HepG2 (cell line): Measurements from ENCODE around the gene LEMD1. TPM values are rescaled to one million over a fixed set of nuclear protein-coding genes. Genes with fewer than 3 reads are reported as not detected.
A peak's percentile ranks its signal among the peaks of the same experiment; 100 is the strongest.

Experiments used
- ATAC-seq: fragments of 200-7000 bp; cut with Tn5 transposase; 3 replicates; pipeline ENCODE4 v1.9.1; 2020; ENCODE audit warnings: mild to moderate bottlenecking, moderate library complexity
- BruUV-seq: library from RNA; stranded (reverse); fragments of 400-500 nt; replicated peaks from 2 replicates; lab custom pipeline; 2021; lab: Mats Ljungman, UMichigan
- CTCF ChIA-PET: fragments of 300-600 bp; formaldehyde crosslinking; extraction: SDS; loops from one replicate; lab custom pipeline; 2021; ENCODE audit warnings: low total read pairs, inconsistent platforms, low intra/inter-chr PET ratio; lab: Yijun Ruan, JAX
- POLR2A ChIA-PET: fragments of 350-600 bp; sonication (Branson Sonifier 250); formaldehyde crosslinking; loops from one replicate; lab custom pipeline; 2020; ENCODE audit warnings: antibody characterized with exemption, inconsistent platforms; lab: Yijun Ruan, JAX
- DNase-seq: peaks from one replicate; pipeline ENCODE4 v3.0.0-alpha.2; 2015; ENCODE audit warnings: low spot score
- FAIRE-seq: peaks from 3 replicates; lab custom pipeline; 2011; peaks lifted over from hg19 to GRCh38; lab: Jason Lieb, UNC
- H2AFZ ChIP-seq: one replicate; pipeline ENCODE4 v1.6.1; 2011; ENCODE audit warnings: low read length, inconsistent platforms
- H3K27ac ChIP-seq: fragments of 300-600 bp; 3 replicates; pipeline ENCODE4 v1.8.0; 2011; ENCODE audit warnings: mixed run types, mild to moderate bottlenecking, mixed read lengths, low read length, inconsistent platforms; ENCODE audit not compliant: insufficient read depth; ENCODE audit errors: extremely low read length
- H3K27me3 ChIP-seq, 2 experiments: fragments of 200-600 bp in 1 of 2; 2 replicates in 1 of 2; 3 replicates in 1 of 2; pipeline versions ENCODE4 v1.6.0 to v1.8.0; 2011; ENCODE audit warnings: low read length in 2 of 2, mild to moderate bottlenecking in 2 of 2, moderate library complexity in 2 of 2, inconsistent platforms in 1 of 2; ENCODE audit not compliant: insufficient read depth in 2 of 2, control insufficient read depth in 1 of 2
- H3K36me3 ChIP-seq, 2 experiments: fragments of 200-600 bp in 1 of 2; replicated peaks in 1 of 2; 2 replicates in 1 of 2; 3 replicates in 1 of 2; pipeline versions ENCODE4 v1.5.1 to v1.8.0; 2011; ENCODE audit warnings: low read length in 2 of 2, inconsistent platforms in 1 of 2; ENCODE audit not compliant: insufficient read depth in 2 of 2, control insufficient read depth in 1 of 2
- H3K4me1 ChIP-seq: 2 replicates; pipeline ENCODE4 v1.5.1; 2012; ENCODE audit warnings: low read length, inconsistent platforms; ENCODE audit not compliant: insufficient read depth
- H3K4me2 ChIP-seq: 2 replicates; pipeline ENCODE4 v1.6.0; 2011; ENCODE audit warnings: low read depth, low read length, inconsistent platforms
- H3K4me3 ChIP-seq, 3 experiments: fragments of 200-600 bp in 1 of 3; sonication (generic), shearing (Covaris generic) in 1 of 3; replicated peaks in 1 of 3; 2 replicates each; pipeline ENCODE4 v1.5.1; 2011 to 2016; ENCODE audit warnings: low read length in 3 of 3, inconsistent platforms in 2 of 3, low read depth in 2 of 3, mild to moderate bottlenecking in 2 of 3, control low read depth in 1 of 3, mixed read lengths in 1 of 3; ENCODE audit not compliant: insufficient read depth in 1 of 3
- H3K79me2 ChIP-seq: one replicate; pipeline ENCODE4 v1.6.1; 2011; ENCODE audit warnings: low read length, inconsistent platforms; ENCODE audit not compliant: insufficient read depth
- H3K9ac ChIP-seq: 2 replicates; pipeline ENCODE4 v1.6.0; 2011; ENCODE audit warnings: mild to moderate bottlenecking, low read depth, low read length, inconsistent platforms; ENCODE audit not compliant: insufficient read depth
- H3K9me3 ChIP-seq: 2 replicates; pipeline ENCODE4 v1.5.1; 2012; ENCODE audit warnings: mild to moderate bottlenecking, low read length
- H4K20me1 ChIP-seq: 2 replicates; pipeline ENCODE4 v1.6.0; 2011; ENCODE audit warnings: inconsistent platforms, mild to moderate bottlenecking, low read length, moderate library complexity; ENCODE audit not compliant: insufficient read depth
- HIC2 ChIP-seq: sonication (generic); formaldehyde crosslinking; IDR thresholded peaks from 2 replicates; pipeline ENCODE4 v1.9.0; 2022; ENCODE audit warnings: low read depth, missing genetic modification reagents
- HNF4G ChIP-seq, 2 experiments: sonication (generic) in 1 of 2; formaldehyde crosslinking in 1 of 2; IDR thresholded peaks; 2 replicates each; pipeline versions ENCODE4 v1.4.0 to v1.6.1; 2011 to 2020; ENCODE audit warnings: borderline replicate concordance in 2 of 2, low read depth in 2 of 2, mild to moderate bottlenecking in 2 of 2, low read length in 1 of 2, missing genetic modification reagents in 1 of 2, moderate library complexity in 1 of 2
- IKZF4 ChIP-seq: sonication (generic); formaldehyde crosslinking; IDR thresholded peaks from 2 replicates; pipeline ENCODE4 v1.5.1; 2020; ENCODE audit warnings: borderline replicate concordance, mild to moderate bottlenecking, low read depth, missing genetic modification reagents; ENCODE audit errors: not compliant biosample characterization
- KLF11 ChIP-seq: IDR thresholded peaks from 2 replicates; pipeline ENCODE4 v1.6.1; 2016; ENCODE audit warnings: missing compliant biosample characterization
- NCOA1 ChIP-seq: sonication (generic); formaldehyde crosslinking; IDR thresholded peaks from 2 replicates; pipeline ENCODE4 v1.9.0; 2021; ENCODE audit warnings: missing genetic modification reagents
- SRF ChIP-seq: IDR thresholded peaks from 2 replicates; pipeline ENCODE4 v1.6.1; 2011; ENCODE audit warnings: mild to moderate bottlenecking, low read depth, low read length, moderate library complexity
- TRIM24 ChIP-seq: sonication (generic); formaldehyde crosslinking; IDR thresholded peaks from 2 replicates; pipeline ENCODE4 v1.8.0; 2022; ENCODE audit warnings: mild to moderate bottlenecking, missing genetic modification reagents
- ZEB1 ChIP-seq: IDR thresholded peaks from 2 replicates; pipeline ENCODE4 v1.6.1; 2012; ENCODE audit warnings: mild to moderate bottlenecking, low read depth, inconsistent platforms; ENCODE audit not compliant: insufficient replicate concordance
- ZNF615 ChIP-seq: sonication (generic); formaldehyde crosslinking; IDR thresholded peaks from 2 replicates; pipeline ENCODE4 v1.5.0; 2020; ENCODE audit warnings: mild to moderate bottlenecking, missing genetic modification reagents, borderline replicate concordance
- ZNF672 ChIP-seq: sonication (generic); formaldehyde crosslinking; IDR thresholded peaks from 2 replicates; pipeline ENCODE4 v1.8.1; 2022; ENCODE audit warnings: missing genetic modification reagents
- WGBS: methylation state at CpG from one replicate; pipeline ENCODE4 v1.1.6; 2017; ENCODE audit warnings: low lambda C conversion rate; 5-methylcytosine and 5-hydroxymethylcytosine counted together
- in situ Hi-C: cut with HindIII; loops from 2 replicates; pipeline ENCODE4 v1.10.0; 2017; ENCODE audit warnings: low pct_unique_long_range_greater_than_20kb; ENCODE audit not compliant: extremely low pct_ligation_motif_present
- intact Hi-C: fragments of 100-400 bp; cut with micrococcal nuclease; formaldehyde crosslinking; loops from one replicate; pipeline ENCODE4 v1.10.0; 2022; ENCODE audit not compliant: unreplicated experiment
- polyA plus RNA-seq, 8 experiments: library from polyadenylated mRNA; depleted of rRNA in 3 of 8; stranded (reverse) in 7 of 8; unstranded in 1 of 8; fragments of >200 nt; fragmentation: Illumina TruSeq in 4 of 8; extraction: Trizol in 4 of 8; gene quantifications; 2 replicates each; pipeline versions ENCODE4 v1.2.1 to v1.2.3, GENCODE V29; 2011 to 2016; ENCODE audit warnings: low read depth in 4 of 8, missing spikeins in 1 of 8, mixed read lengths in 1 of 8; ENCODE audit not compliant: insufficient read depth in 1 of 8
- total RNA-seq, 5 experiments: library from RNA; depleted of rRNA; stranded (reverse); fragments of >200 nt; fragmentation: Illumina TruSeq; extraction: Trizol; gene quantifications; 2 replicates each; pipeline ENCODE4 v1.2.3, GENCODE V29; 2016; ENCODE audit warnings: low read depth in 1 of 5
- TF ChIP-seq, protein P1 (sequence below): sonication (generic); formaldehyde crosslinking; conservative IDR thresholded peaks from 2 replicates; pipeline ENCODE4 v1.8.0; 2022; ENCODE audit warnings: low read depth, missing genetic modification reagents

LEMD1 gene
- total and polyA plus RNA-seq, 2 of the 13 experiments (the other 11 are each of a cell fraction or from before 2014, with no cell fraction given) = 1.4 to 2.3 TPM

DNA sequence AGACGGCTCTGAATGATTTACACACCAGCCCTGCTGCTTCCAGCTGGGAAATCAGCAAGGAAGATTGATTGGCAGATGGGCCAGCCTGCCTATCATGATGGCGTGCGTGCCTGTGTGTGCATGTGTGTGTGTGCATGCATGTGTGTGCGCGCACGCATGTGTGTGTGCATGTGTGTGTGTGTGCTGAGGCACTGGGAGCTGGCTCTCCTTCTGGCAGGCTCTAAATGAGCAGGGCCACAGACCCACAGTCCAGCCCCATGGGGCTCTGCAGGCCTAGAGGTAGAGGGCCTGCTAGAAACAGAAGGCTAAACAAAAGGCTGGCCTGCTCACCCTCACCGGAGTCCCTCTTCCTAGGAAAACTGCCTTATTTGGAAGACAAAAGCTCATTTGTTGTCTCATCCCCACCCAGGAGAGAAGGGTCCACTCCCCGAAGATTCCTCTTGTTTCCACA lies 71.1 kb downstream of the LEMD1 start:
- Histone ChIP-seq H4K20me1 (no peaks in the 10 kb centered on the region), H2AFZ (no peak overlapping the region), H3K4me3 (no peak overlapping the region), H3K79me2 (no peaks in the 10 kb centered on the region), H3K4me1 (no peaks in the 10 kb centered on the region), H3K9me3 (no peaks in the 10 kb centered on the region), H3K27ac (no peak overlapping the region), H3K9ac (no peak overlapping the region), H3K36me3 (no peaks in the 10 kb centered on the region), H3K27me3 (peaks cover 14 to 66% of the 10 kb centered on the region in 2 experiments), H3K4me2 (no peak overlapping the region)
- WGBS = 59% methylated on average over 5 of the region's 8 CpGs
- intact Hi-C loops (no loop called here), in situ Hi-C loops (no loop called here)
- 0 out of 3 replicates have a peak, but pooled peaks have one; percentile 21 for ATAC-seq
- BruUV-seq = no TSS peak
- TF ChIP-seq SRF (peak; percentile 53; the same call in 1 of the 2 replicates), NCOA1 (CRISPR knock-in tag) (no peak)
- POLR2A ChIA-PET = no interaction called here
- no peak for FAIRE-seq
- peak; percentile 18 for DNase-seq
- CTCF ChIA-PET = no interaction called here

DNA sequence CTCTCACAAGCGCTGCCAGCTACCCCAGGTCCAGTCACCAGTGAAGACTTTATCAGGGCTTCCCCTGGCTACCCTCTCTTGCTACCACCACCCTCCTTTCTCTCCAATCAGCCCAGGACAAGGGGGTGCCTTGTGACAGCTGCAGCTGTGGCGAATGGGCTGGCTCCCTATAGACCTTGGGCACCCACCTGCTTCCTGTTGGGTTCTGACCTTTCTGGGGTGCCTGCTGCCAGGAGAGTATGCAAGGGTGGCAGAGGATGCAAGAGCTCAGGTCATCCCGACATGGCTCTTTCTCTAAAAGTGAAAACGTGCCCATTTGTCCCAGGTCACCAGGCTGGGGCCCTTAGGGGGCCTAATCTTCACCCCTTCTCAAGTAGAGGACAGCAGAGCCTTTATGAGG lies 71.7 kb downstream of the LEMD1 start:
- CTCF ChIA-PET = no interaction called here
- H3K4me2 ChIP-seq = no peak overlapping the region
- no peak overlapping the region for H2AFZ ChIP-seq
- no peak for ATAC-seq
- no peaks in the 10 kb centered on the region for H3K4me1 ChIP-seq
- in situ Hi-C loops = no loop called here
- BruUV-seq = no TSS peak
- H4K20me1 ChIP-seq = no peaks in the 10 kb centered on the region
- peaks cover 14 to 72% of the 10 kb centered on the region in 2 experiments for H3K27me3 ChIP-seq
- no peaks in the 10 kb centered on the region for H3K79me2 ChIP-seq
- no peak for DNase-seq
- WGBS = 10% methylated on average over 4 of the region's 4 CpGs
- intact Hi-C loops = no loop called here
- no peak for FAIRE-seq
- no peaks in the 10 kb centered on the region for H3K9me3 ChIP-seq
- no peaks in the 10 kb centered on the region for H3K36me3 ChIP-seq
- H3K9ac ChIP-seq = no peak overlapping the region
- no peak overlapping the region for H3K4me3 ChIP-seq
- H3K27ac ChIP-seq = no peak overlapping the region
- POLR2A ChIA-PET = no interaction called here
- no peak for TF ChIP-seq ZNF672
- no peak for TF ChIP-seq IKZF4 (CRISPR knock-in tag)
- TF ChIP-seq, protein P1, sequence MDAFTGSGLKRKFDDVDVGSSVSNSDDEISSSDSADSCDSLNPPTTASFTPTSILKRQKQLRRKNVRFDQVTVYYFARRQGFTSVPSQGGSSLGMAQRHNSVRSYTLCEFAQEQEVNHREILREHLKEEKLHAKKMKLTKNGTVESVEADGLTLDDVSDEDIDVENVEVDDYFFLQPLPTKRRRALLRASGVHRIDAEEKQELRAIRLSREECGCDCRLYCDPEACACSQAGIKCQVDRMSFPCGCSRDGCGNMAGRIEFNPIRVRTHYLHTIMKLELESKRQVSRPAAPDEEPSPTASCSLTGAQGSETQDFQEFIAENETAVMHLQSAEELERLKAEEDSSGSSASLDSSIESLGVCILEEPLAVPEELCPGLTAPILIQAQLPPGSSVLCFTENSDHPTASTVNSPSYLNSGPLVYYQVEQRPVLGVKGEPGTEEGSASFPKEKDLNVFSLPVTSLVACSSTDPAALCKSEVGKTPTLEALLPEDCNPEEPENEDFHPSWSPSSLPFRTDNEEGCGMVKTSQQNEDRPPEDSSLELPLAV (CRISPR knock-in tag) = no peak
- TF ChIP-seq TRIM24 (CRISPR knock-in tag) = no peak
- no peak for TF ChIP-seq HNF4G (IDR thresholded peaks at IDR 0.05; ENCODE audit: borderline replicate concordance, low read depth, low read length)
- TF ChIP-seq HNF4G (CRISPR knock-in tag; IDR thresholded peaks at IDR 0.05; ENCODE audit: borderline replicate concordance, low read depth) = no peak
- no peak for TF ChIP-seq KLF11 (CRISPR knock-in tag)
- no peak for TF ChIP-seq HIC2 (CRISPR knock-in tag)
- no peak for TF ChIP-seq ZEB1
- no peak for TF ChIP-seq ZNF615
